Thyroid gland (tissue), 4 donors: ENCODE results near the gene AGO4. TPM values are rescaled to one million over a fixed set of nuclear protein-coding genes. Genes with fewer than 3 reads are reported as not detected.

ENCODE experiments used
- DNase-seq, 2 donors: peaks; one replicate each; pipeline ENCODE4 v3.0.0-alpha.2; 2019
- H3K27ac ChIP-seq, 3 donors: fragments of 200-600 bp; sonication (generic); 1 replicate in 2 of 3; 2 replicates in 1 of 3; pipeline ENCODE4 v1.5.1; 2016 to 2019; ENCODE audit warnings: mild to moderate bottlenecking in 1 of 3, moderate library complexity in 1 of 3
- H3K27me3 ChIP-seq: fragments of 200-600 bp; sonication (generic); one replicate; pipeline ENCODE4 v1.5.1; 2019
- H3K36me3 ChIP-seq, 2 donors: fragments of 200-600 bp; sonication (generic); one replicate each; pipeline ENCODE4 v1.5.1; 2016 to 2019
- H3K4me1 ChIP-seq, 2 donors: fragments of 200-600 bp; sonication (generic); one replicate each; pipeline ENCODE4 v1.5.1; 2017 to 2019
- H3K4me3 ChIP-seq, 3 donors: fragments of 200-600 bp; sonication (generic); replicated peaks in 1 of 3; 1 replicate in 2 of 3; 2 replicates in 1 of 3; pipeline ENCODE4 v1.5.1; 2016; ENCODE audit warnings: mild to moderate bottlenecking in 1 of 3
- H3K9me3 ChIP-seq: fragments of 200-600 bp; sonication (generic); one replicate; pipeline ENCODE4 v1.5.1; 2017
- POLR2A ChIP-seq, 2 donors: fragments of 450-650 bp; IDR thresholded peaks; one replicate each; pipeline ENCODE4 v1.6.1; 2017; ENCODE audit warnings: antibody characterized with exemption in 2 of 2, mild to moderate bottlenecking in 2 of 2, moderate library complexity in 1 of 2
- WGBS, 2 donors: methylation state at CpG; one replicate each; pipeline ENCODE4 v1.1.5; 2017; 5-methylcytosine and 5-hydroxymethylcytosine counted together
- intact Hi-C: fragments of 100-400 bp; cut with DNase I; formaldehyde crosslinking; loops from one replicate; pipeline ENCODE4 v1.15.1; 2023
- total RNA-seq, 4 donors: library from RNA; depleted of rRNA; stranded (reverse); fragments of >200 nt; gene quantifications; one replicate each; pipeline ENCODE4 v1.2.3, GENCODE V29; 2016
- TF ChIP-seq, protein P1 (sequence below), 6 experiments: fragments of 200-600 bp in 3 of 6; fragments of 450-650 bp in 3 of 6; sonication (generic) in 3 of 6; IDR thresholded peaks; one replicate each; pipeline ENCODE4 v1.5.1; 2016 to 2019; ENCODE audit warnings: antibody characterized with exemption in 6 of 6, mild to moderate bottlenecking in 2 of 6, inconsistent platforms in 1 of 6, moderate library complexity in 1 of 6

Gene AGO4
- total RNA-seq, 4 donors from 2014 or later = 10.2 to 25.4 (median 13.2) TPM

GRCh38 chr1:35838693-35839245 lies 31.0 kb downstream of the AGO4 start:
- Histone ChIP-seq H3K9me3 (no peaks in the 10 kb centered on the region), H3K36me3 (peaks cover 27 to 30% of the 10 kb centered on the region in 2 donors), H3K27ac (no peak overlapping the region), H3K4me1 (no peaks in the 10 kb centered on the region), H3K27me3 (no peaks in the 10 kb centered on the region), H3K4me3 (no peak overlapping the region)
- no peak for TF ChIP-seq POLR2A (IDR thresholded peaks at IDR 0.05)
- TF ChIP-seq, protein P1, sequence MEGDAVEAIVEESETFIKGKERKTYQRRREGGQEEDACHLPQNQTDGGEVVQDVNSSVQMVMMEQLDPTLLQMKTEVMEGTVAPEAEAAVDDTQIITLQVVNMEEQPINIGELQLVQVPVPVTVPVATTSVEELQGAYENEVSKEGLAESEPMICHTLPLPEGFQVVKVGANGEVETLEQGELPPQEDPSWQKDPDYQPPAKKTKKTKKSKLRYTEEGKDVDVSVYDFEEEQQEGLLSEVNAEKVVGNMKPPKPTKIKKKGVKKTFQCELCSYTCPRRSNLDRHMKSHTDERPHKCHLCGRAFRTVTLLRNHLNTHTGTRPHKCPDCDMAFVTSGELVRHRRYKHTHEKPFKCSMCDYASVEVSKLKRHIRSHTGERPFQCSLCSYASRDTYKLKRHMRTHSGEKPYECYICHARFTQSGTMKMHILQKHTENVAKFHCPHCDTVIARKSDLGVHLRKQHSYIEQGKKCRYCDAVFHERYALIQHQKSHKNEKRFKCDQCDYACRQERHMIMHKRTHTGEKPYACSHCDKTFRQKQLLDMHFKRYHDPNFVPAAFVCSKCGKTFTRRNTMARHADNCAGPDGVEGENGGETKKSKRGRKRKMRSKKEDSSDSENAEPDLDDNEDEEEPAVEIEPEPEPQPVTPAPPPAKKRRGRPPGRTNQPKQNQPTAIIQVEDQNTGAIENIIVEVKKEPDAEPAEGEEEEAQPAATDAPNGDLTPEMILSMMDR (IDR thresholded peaks at IDR 0.05) = no peak
- DNase-seq = no peak
- intact Hi-C loops = no loop called here
- 97 to 100% methylated on average over 8 of the region's 8 CpGs for WGBS, 2 donors

DNA sequence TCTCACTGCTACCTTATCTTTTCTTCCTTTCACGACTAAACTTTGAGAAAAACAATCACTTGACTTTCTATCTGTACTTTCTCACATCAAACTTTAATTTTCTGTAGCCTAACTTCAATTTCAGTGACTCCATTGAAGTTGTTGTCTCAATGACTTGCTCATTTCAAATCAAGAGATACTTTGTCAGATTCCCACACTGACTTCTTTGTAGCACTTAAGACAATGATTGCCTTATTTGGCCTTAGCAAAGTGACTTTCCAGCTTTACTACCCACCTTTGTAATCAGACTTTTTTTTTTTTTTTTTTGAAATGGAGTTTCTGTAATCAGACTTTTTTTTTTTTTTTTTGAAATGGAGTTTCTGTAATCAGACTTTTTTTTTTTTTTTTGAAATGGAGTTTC lies 37.0 kb downstream of the AGO4 start:
- H3K27me3 ChIP-seq = no peaks in the 10 kb centered on the region
- intact Hi-C loops = no loop called here
- no peak for DNase-seq
- TF ChIP-seq, protein P1 (IDR thresholded peaks at IDR 0.05) = no peak
- no peak for TF ChIP-seq POLR2A (IDR thresholded peaks at IDR 0.05)
- H3K27ac ChIP-seq = no peak overlapping the region
- H3K36me3 ChIP-seq = peaks cover 9 to 30% of the 10 kb centered on the region in 2 donors
- 80 to 87% methylated on average over 1 of the region's 1 CpG for WGBS, 2 donors
- no peaks in the 10 kb centered on the region for H3K4me1 ChIP-seq
- no peaks in the 10 kb centered on the region for H3K9me3 ChIP-seq
- no peak overlapping the region for H3K4me3 ChIP-seq

DNA sequence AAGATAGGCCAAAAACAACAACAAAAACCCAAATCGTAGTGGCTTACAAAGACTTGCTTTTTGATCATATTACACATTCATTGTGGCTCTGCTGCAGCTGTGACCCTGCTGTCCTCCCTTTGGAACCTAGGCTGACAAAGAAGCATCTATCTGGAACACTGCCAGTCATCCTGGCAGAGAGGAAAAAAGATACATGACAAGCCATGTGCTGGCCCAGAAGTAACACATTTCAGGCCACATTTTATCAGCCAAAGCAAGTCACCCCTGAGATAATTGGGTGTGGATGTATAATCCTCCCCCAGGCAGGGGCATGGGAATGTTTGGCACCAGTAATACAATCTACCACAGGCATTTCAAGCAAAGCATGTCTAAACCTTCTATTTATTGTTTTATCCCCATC lies 38.0 kb downstream of the AGO4 start:
- TF ChIP-seq, protein P1 (IDR thresholded peaks at IDR 0.05) = no peak
- TF ChIP-seq POLR2A (IDR thresholded peaks at IDR 0.05) = no peak
- no peak for DNase-seq
- Histone ChIP-seq H3K9me3 (no peaks in the 10 kb centered on the region), H3K4me3 (no peak overlapping the region), H3K27me3 (no peaks in the 10 kb centered on the region), H3K27ac (no peak overlapping the region), H3K4me1 (peaks cover under 1% of the 10 kb centered on the region in 2 donors), H3K36me3 (peaks cover 13 to 27% of the 10 kb centered on the region in 2 donors)
- intact Hi-C loops = no loop called here
- 50 to 70% methylated on average over 1 of the region's 1 CpG for WGBS, 2 donors

DNA sequence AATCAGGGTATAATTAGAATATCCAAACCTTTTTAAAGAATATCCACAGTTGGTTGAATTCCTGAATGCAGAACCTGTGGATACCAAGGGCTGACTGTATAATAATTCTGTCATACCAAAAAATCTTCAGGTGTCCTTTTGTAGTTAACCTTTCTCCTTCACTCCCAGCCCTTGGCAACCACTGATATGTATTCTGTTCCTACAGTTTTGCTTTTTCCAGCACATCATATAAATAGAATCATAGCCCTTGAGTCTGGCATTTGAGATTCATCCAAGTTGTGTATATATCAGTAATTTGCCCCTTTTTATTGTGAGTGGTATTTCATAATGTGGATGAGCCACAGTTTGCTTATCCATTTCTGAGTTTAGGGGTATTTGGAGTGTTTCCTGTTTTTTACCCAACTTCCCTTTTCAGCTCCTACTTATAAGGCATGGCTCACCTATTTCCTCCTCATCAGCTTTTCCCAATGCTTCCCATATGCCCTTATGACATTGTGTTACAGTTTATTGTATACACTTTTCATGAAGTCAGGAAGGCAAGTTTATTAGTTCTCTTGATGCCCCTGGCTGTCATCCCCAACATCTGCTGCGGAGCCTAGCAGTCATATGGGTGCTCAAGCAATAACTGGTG lies 40.2 kb downstream of the AGO4 start:
- Histone ChIP-seq H3K27me3 (no peaks in the 10 kb centered on the region), H3K4me1 (peaks cover 13 to 16% of the 10 kb centered on the region in 2 donors), H3K27ac (no peak overlapping the region), H3K9me3 (no peaks in the 10 kb centered on the region), H3K4me3 (no peak overlapping the region), H3K36me3 (peaks cover 4 to 11% of the 10 kb centered on the region in 2 donors)
- no peak for DNase-seq
- 92 to 100% methylated on average over 1 of the region's 1 CpG for WGBS, 2 donors
- intact Hi-C loops = no loop called here
- TF ChIP-seq, protein P1 (IDR thresholded peaks at IDR 0.05) = no peak

DNA sequence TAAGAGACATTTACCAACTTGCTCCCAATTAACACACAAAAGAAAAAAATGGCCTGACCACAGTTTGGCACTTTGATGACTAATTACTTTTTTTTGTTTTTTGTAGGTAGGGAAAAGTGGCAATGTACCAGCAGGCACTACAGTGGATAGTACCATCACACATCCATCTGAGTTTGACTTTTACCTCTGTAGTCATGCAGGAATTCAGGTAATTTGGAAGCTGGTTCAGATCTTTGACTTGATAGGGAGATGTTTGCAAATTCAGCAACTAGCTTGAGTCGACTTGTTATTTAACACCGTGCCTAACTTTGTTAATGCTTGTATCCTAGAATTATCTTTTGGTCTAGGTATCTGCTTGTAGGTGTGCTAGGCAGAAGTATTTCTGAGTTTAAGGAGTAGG lies 42.2 kb downstream of the AGO4 start:
- H3K27ac ChIP-seq = no peak overlapping the region

More for the DNA sequence above, 42.2 kb downstream of the AGO4 start:
- intact Hi-C loops = no loop called here
- Histone ChIP-seq H3K36me3 (peaks cover 13 to 21% of the 10 kb centered on the region in 2 donors), H3K9me3 (no peaks in the 10 kb centered on the region), H3K4me1 (peaks cover 13 to 16% of the 10 kb centered on the region in 2 donors), H3K27me3 (no peaks in the 10 kb centered on the region), H3K4me3 (no peak overlapping the region)
- no peak for DNase-seq
- WGBS, 2 donors = 82 to 84% methylated on average over 2 of the region's 2 CpGs
- TF ChIP-seq, protein P1 (IDR thresholded peaks at IDR 0.05) = no peak
- TF ChIP-seq POLR2A (IDR thresholded peaks at IDR 0.05) = no peak
